ENCODE data around the gene HTR4. TPM values are rescaled to one million over a fixed set of nuclear protein-coding genes. Genes with fewer than 3 reads are reported as not detected.

Gene HTR4
- total and polyA plus RNA-seq, 2 donors (not counting 3 experiments of a cell fraction or from before 2014, with no cell fraction given), result not detected

DNA sequence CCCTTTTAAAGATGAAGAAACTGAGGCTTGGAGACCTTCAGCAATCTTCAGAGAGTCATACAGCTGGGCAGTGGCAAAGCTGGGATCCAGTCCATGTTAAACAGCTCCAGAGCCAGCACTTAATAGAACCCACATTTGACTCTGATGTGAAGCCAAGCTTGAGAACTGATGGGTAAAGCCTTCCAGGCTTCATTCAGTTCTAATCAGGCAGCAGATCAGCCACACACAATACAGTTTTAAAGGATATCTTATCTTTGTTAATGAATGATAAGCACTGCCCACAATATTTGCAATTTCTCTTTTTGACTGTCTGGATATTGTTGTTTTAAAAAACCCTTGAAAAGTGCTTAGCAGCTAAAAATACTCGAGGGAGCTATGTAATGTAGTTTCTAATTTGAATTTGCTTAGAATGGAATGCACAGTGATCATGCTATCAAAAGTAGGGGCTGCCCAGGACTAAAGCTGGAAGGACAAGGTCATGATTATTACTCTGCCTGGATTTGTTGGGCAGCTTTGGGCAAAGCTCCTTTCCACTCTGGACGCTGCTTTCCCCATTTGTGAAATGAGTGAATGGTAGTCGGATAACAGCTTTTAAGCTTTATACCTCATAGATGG, 31.3 kb upstream of the HTR4 start:
- BruUV-seq (replicated peaks), result no TSS peak
- Histone ChIP-seq H4K20me1 (replicated peaks; ENCODE audit: control insufficient read depth, extremely low read depth, insufficient read depth, low read length) (no peaks in the 10 kb centered on the region), H3K4me3 (replicated peaks in 1 of 3; ENCODE audit: insufficient read depth in 1 of 3, low read depth in 1 of 3, low read length in 3 of 3) (no peak overlapping the region), H3K9me3 (replicated peaks; ENCODE audit: control insufficient read depth, insufficient read depth, low read length) (no peaks in the 10 kb centered on the region), H3K36me3 (ENCODE audit: control insufficient read depth in 2 of 2, extremely low read depth in 1 of 2, insufficient read depth in 2 of 2, low read length in 2 of 2) (no peaks in the 10 kb centered on the region), H3K9me1 (replicated peaks; ENCODE audit: control insufficient read depth, extremely low read depth, insufficient read depth, low read length) (no peaks in the 10 kb centered on the region), H2AFZ (ENCODE audit: low read depth, low read length) (no peak overlapping the region), H3K4me2 (ENCODE audit: insufficient read depth, low read length) (no peak overlapping the region), H3K4me1 (ENCODE audit: control insufficient read depth, extremely low read depth, insufficient read depth, low read length) (no peaks in the 10 kb centered on the region), H3K27me3 (ENCODE audit: control insufficient read depth in 2 of 2, insufficient read depth in 2 of 2, low read length in 2 of 2) (peaks cover 0 to 4% of the 10 kb centered on the region in 2 experiments), H3K79me2 (ENCODE audit: control insufficient read depth, insufficient read depth, low read length) (no peaks in the 10 kb centered on the region), H3K9ac (replicated peaks; ENCODE audit: extremely low read depth, insufficient read depth, low read length) (no peak overlapping the region), H3K27ac (ENCODE audit: insufficient read depth, low read depth, low read length) (no peak overlapping the region)
- ChIA-PET CTCF (interaction anchor here (0.6 to 1.9 kb wide), 6 partner anchors 8 to 372 kb away, joined by 3 to 6 read pairs (median 3); no protein-coding TSS in a partner anchor), POLR2A (no interaction called here)
- DNase-seq (ENCODE audit: low read depth, low spot score) (no peak), FAIRE-seq (no peak)
- dilution Hi-C loops (cut with MboI; ENCODE audit: extremely low pct_ligation_motif_present, low sequenced_read_pairs), result no loop called here
- TF ChIP-seq MAX (IDR thresholded peaks at IDR 0.05; ENCODE audit: insufficient read depth, insufficient read length), result no peak
- no peak for TF ChIP-seq FOS (IDR thresholded peaks at IDR 0.05; ENCODE audit: borderline replicate concordance, insufficient read depth, low read length)
- intact Hi-C loops (cut with micrococcal nuclease), result loop anchor here (10.0 kb wide), 1 partner anchor 391 kb away; no protein-coding TSS in a partner anchor

DNA sequence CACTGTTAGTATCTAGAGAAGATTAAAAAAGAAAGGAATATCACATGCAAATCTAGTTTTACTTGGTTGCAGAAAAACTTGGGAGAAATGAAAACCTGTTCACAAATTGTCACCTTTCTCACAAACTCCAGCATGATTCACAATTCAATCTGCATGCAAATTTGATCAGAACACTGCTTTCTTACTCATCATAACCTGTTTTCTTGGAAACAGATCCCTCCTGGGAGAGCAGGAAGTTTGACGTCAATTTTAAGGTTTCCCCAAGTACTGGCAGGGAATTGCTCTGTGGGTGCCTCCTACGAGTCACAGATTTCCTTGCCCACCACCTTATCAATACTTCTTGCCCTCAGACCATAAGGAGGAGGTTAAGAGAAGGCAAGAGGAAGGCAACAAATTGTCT, 30.2 kb upstream of the HTR4 start:
- ChIA-PET CTCF (interaction anchor here (1.9 kb wide), 1 partner anchor 7 kb away, joined by 6 read pairs; no protein-coding TSS in a partner anchor), POLR2A (no interaction called here)
- Histone ChIP-seq H2AFZ (ENCODE audit: low read depth, low read length) (no peak overlapping the region), H4K20me1 (replicated peaks; ENCODE audit: control insufficient read depth, extremely low read depth, insufficient read depth, low read length) (no peaks in the 10 kb centered on the region), H3K4me1 (ENCODE audit: control insufficient read depth, extremely low read depth, insufficient read depth, low read length) (no peaks in the 10 kb centered on the region), H3K27ac (ENCODE audit: insufficient read depth, low read depth, low read length) (no peak overlapping the region), H3K27me3 (ENCODE audit: control insufficient read depth in 2 of 2, insufficient read depth in 2 of 2, low read length in 2 of 2) (peaks cover 0 to 4% of the 10 kb centered on the region in 2 experiments), H3K9ac (replicated peaks; ENCODE audit: extremely low read depth, insufficient read depth, low read length) (no peak overlapping the region), H3K9me3 (replicated peaks; ENCODE audit: control insufficient read depth, insufficient read depth, low read length) (no peaks in the 10 kb centered on the region), H3K4me2 (ENCODE audit: insufficient read depth, low read length) (no peak overlapping the region), H3K79me2 (ENCODE audit: control insufficient read depth, insufficient read depth, low read length) (no peaks in the 10 kb centered on the region), H3K36me3 (ENCODE audit: control insufficient read depth in 2 of 2, extremely low read depth in 1 of 2, insufficient read depth in 2 of 2, low read length in 2 of 2) (no peaks in the 10 kb centered on the region), H3K9me1 (replicated peaks; ENCODE audit: control insufficient read depth, extremely low read depth, insufficient read depth, low read length) (no peaks in the 10 kb centered on the region), H3K4me3 (replicated peaks in 1 of 3; ENCODE audit: insufficient read depth in 1 of 3, low read depth in 1 of 3, low read length in 3 of 3) (no peak overlapping the region)
- no peak for DNase-seq (ENCODE audit: low read depth, low spot score)
- FAIRE-seq, result no peak
- intact Hi-C loops (cut with micrococcal nuclease), result loop anchor here (10.0 kb wide), 1 partner anchor 390 kb away; no protein-coding TSS in a partner anchor
- no peak for TF ChIP-seq POLR2A (IDR thresholded peaks at IDR 0.05; ENCODE audit: low read depth, low read length)
- TF ChIP-seq FOS (IDR thresholded peaks at IDR 0.05; ENCODE audit: borderline replicate concordance, insufficient read depth, low read length), result no peak
- TF ChIP-seq EZH2 (IDR thresholded peaks at IDR 0.05; ENCODE audit: borderline replicate concordance, low read depth, low read length, severe bottlenecking), result no peak
- TF ChIP-seq CTCF (IDR thresholded peaks at IDR 0.05; ENCODE audit: extremely low read depth in 1 of 2, insufficient read depth in 1 of 2, low read depth in 1 of 2, low read length in 2 of 2), result no peak
- TF ChIP-seq GATA2 (IDR thresholded peaks at IDR 0.05; ENCODE audit: insufficient read depth, insufficient read length, low read depth, low read length), result no peak
- no peak for TF ChIP-seq POLR2AphosphoS5 (IDR thresholded peaks at IDR 0.05; ENCODE audit: insufficient read depth, low read depth, low read length)
- no peak for TF ChIP-seq MAX (IDR thresholded peaks at IDR 0.05; ENCODE audit: insufficient read depth, insufficient read length)
- no peak for TF ChIP-seq JUN (IDR thresholded peaks at IDR 0.05; ENCODE audit: borderline replicate concordance, insufficient read depth, insufficient read length, low read depth)
- no peak for TF ChIP-seq MYC (IDR thresholded peaks at IDR 0.05; ENCODE audit: low read depth, low read length)
- dilution Hi-C loops (cut with MboI; ENCODE audit: extremely low pct_ligation_motif_present, low sequenced_read_pairs), result no loop called here
- no TSS peak for BruUV-seq (replicated peaks)
